NCI-H2227 treated with DMSO at 0.1 percent for 48 hours (cell line): Measurements from ENCODE around the gene SCD5.

Source experiments
- DNase-seq: peaks from one replicate; lab custom pipeline; 2025; lab: John Stamatoyannopoulos, UW

The SCD5 gene

GRCh38 chr4:82691431-82691830, 107.2 kb downstream of the SCD5 start:
- DNase-seq = no peak

GRCh38 chr4:82688091-82688795, 110.4 kb downstream of the SCD5 start:
- DNase-seq = no peak

- DNase-seq = no peak
Observed at GRCh38 chr4:82687531-82687930, 111.1 kb downstream of the SCD5 start.

- DNase-seq = no peak
Observed at GRCh38 chr4:82681754-82682153, 116.8 kb downstream of the SCD5 start.

- DNase-seq = no peak
Observed at GRCh38 chr4:82680834-82681233, 117.8 kb downstream of the SCD5 start.

DNA sequence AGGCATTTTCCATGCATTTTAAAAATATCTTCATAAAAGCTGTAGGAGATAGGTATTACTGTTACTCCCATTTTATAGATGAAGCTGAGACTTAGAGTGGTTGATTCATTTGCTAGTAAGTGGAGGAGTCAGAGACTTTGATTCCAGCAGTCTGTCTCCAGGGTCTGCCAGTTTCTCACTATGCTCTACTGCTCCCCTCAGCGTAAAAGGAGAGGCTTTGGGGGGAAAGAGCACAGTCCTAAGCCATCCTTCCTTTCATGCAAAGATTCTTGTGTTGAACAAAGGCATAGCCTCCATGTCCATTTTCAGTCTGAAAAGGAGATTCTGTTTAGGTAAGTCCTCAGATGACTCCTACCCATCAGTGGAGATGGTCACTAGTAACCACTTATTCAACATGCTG, 119.1 kb downstream of the SCD5 start:
- DNase-seq = no peak

- no peak for DNase-seq
Observed at GRCh38 chr4:82678051-82678450, 120.5 kb downstream of the SCD5 start.

GRCh38 chr4:82677327-82677726, 121.3 kb downstream of the SCD5 start:
- DNase-seq = no peak

- no peak for DNase-seq
Observed at GRCh38 chr4:82667761-82668480, 130.7 kb downstream of the SCD5 start.

DNA sequence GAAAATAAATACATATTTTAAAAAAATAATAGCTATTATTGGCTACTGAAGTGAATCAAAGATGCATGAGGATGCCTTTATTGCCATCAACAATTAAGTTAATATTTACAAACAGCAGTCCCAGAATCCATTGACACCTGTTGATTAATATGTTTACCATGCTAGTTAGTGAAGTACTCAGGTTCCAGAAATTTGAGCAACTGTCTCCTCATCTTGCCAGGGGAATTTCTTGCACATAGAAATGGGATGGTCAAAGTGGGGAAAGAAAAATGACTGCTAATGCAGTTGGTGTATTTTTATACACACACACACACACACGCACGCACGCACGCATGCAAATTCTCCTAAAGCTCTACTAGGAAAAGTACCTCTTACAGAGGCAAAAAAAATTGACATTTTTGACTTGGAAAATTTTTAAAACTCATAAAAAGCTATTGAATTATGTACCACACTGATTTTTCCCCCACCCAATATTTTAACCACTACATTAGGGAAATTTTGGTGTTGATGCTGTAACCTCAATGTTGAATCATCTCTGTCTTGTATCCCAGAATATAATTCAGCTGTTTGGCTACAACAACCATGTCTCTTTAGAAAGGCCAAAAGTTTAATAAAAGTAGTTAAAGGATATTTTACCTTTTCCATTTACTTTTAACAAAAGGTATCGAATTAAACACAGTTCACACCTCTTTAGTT, 131.5 kb downstream of the SCD5 start:
- no peak for DNase-seq

DNA sequence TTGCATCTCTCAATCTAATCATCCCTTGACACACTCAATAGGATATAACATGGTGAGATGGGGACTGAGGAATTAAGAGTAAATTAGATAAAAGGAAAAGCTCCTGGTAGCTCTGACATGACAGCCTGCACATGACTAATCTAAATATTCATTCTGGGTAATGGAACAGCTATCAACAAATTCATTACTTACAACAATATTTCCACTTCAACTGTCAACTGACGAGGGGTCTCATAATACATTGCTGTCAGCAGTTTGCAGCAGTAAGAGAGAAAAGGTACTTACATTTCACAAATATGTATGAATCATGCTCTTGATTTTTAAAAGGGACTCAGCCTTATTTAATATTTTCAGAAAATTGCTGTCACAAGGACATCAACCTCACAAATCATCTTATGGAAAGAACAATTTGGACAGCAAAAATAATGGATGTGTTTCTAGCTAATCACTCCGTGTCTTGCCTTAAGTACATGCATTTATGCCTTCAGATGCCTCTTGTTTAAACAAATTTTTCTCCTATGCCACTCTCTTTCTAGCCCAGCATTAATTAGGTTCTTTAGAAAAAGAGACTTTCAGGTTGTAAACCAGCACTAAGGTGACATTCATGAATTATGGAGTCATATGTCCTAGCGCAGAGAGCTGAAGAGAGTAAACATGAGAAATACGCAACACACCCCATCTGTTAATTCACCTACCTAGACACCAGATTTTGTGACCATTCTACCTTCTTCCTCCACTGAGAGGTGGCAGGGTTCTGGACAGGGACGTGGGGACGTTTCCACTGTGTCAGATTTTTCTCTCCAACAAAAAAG, 137.2 kb downstream of the SCD5 start:
- DNase-seq = no peak

DNA sequence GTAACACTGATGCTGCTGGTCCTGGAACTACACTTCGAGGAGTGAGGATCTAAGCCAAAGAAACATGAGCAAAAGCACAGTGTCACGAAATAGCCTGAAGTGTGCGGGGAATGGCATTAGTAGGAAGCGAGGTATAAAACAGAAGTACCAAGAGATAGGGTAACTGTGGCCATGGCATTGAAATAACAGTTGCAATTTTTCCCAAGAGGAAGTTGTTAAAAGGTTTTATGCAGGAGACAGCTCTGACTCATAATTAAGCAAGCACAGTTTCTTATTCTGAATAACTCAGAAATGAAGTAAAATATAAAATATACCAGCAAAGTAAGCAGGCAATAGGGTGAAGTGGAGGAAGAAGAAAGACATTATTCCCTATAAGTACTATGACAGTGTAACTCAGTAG, 146.5 kb downstream of the SCD5 start:
- DNase-seq = no peak

DNA sequence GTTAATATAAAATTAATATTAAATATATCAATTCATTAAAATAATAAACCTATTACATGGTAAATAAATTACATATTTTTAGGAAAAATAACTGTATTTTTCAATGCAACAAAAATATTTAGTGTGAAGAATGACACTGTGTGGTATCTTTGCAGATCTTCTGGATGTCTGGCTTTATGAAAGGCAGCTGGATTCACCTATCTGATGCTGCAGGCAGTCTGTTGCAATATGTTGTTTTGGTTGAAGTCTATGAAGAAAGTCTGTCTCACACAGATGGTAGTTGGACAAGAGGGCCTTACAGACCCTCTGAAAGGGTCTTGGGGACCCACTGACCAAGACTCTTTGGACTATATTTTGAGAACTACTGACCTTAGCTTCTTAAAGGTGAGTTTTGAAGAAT, 147.7 kb downstream of the SCD5 start:
- no peak for DNase-seq

GRCh38 chr4:82648356-82648755, 150.2 kb downstream of the SCD5 start:
- no peak for DNase-seq

GRCh38 chr4:82645936-82646565, 152.5 kb downstream of the SCD5 start:
- DNase-seq = peak; percentile 76

- no peak for DNase-seq
Observed at GRCh38 chr4:82644734-82645126, 153.9 kb downstream of the SCD5 start.

- DNase-seq = no peak
Observed at GRCh38 chr4:82643994-82644733, 154.4 kb downstream of the SCD5 start.

DNA sequence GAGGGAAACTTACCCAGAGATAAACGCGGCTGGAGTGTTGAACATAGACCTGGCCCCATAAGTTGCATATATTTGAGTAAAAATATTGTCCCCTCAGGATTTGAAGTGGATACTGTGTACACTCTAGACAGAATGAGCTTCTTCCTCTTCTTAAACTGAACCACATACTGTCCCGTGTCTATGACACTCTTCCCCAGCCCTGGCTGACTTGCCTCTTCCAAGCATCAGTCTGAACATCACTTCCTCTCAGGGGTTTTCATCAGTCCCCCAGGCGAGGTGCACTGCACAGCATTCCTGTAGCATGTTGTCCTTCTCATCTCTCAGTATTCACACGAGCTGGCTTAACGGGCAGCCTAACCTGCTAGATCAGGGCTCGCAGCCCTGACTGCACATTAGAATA, 156.3 kb downstream of the SCD5 start:
- no peak for DNase-seq

- no peak for DNase-seq
Observed at GRCh38 chr4:82640540-82640939, 158.1 kb downstream of the SCD5 start.

GRCh38 chr4:82639971-82640370, 158.6 kb downstream of the SCD5 start:
- DNase-seq = no peak

GRCh38 chr4:82638479-82638878, 160.1 kb downstream of the SCD5 start:
- no peak for DNase-seq
